ENCODE results near the gene ACSL3.

ACSL3 gene

GRCh38 chr2:222944552-222944951, 83.7 kb downstream of the ACSL3 start:
- no peaks in the 10 kb centered on the region for H3K4me1 ChIP-seq (ENCODE audit: control extremely low read depth in 1 of 4, control insufficient read depth in 4 of 4, insufficient read depth in 4 of 4, low read length in 3 of 4)
- H3K4me3 ChIP-seq (ENCODE audit: control insufficient read depth in 1 of 7, extremely low read depth in 1 of 7, insufficient read depth in 4 of 7, low read depth in 2 of 7, low read length in 6 of 7): no peak overlapping the region

GRCh38 chr2:222944971-222945740, 84.3 kb downstream of the ACSL3 start:
- Histone ChIP-seq H3K27me3 (replicated peaks in 2 of 5; ENCODE audit: control insufficient read depth in 4 of 5, insufficient read depth in 5 of 5, low read length in 4 of 5) (no peaks in the 10 kb centered on the region), H3K9me3 (ENCODE audit: control extremely low read depth in 1 of 5, control insufficient read depth in 4 of 5, insufficient read depth in 2 of 5, low read depth in 1 of 5, low read length in 4 of 5) (no peaks in the 10 kb centered on the region), H3K36me3 (ENCODE audit: control insufficient read depth in 4 of 4, insufficient read depth in 4 of 4, low read length in 3 of 4) (peaks cover 3 to 8% (median 6%) of the 10 kb centered on the region in 4 experiments), H3K4me3 (ENCODE audit: control insufficient read depth in 1 of 7, extremely low read depth in 1 of 7, insufficient read depth in 4 of 7, low read depth in 2 of 7, low read length in 6 of 7) (no peak overlapping the region), H3K27ac (ENCODE audit: insufficient read depth in 1 of 2, low read depth in 1 of 2, low read length in 2 of 2, poor library complexity in 1 of 2, severe bottlenecking in 2 of 2) (no peak overlapping the region), H3K4me1 (ENCODE audit: control extremely low read depth in 1 of 4, control insufficient read depth in 4 of 4, insufficient read depth in 4 of 4, low read length in 3 of 4) (no peaks in the 10 kb centered on the region)
- no peak for DNase-seq
- POLR2A ChIA-PET: no interaction called here
- CTCF ChIA-PET: interaction anchor here (0.6 kb wide), 1 partner anchor 250 kb away, joined by 3 read pairs; no protein-coding TSS in a partner anchor
- WGBS (ENCODE audit: insufficient coverage): 95% methylated on average over 3 of the region's 5 CpGs

More at GRCh38 chr2:222944552-222944951, 83.7 kb downstream of the ACSL3 start:
- CTCF ChIA-PET: interaction anchor here (0.6 kb wide), 1 partner anchor 249 kb away, joined by 3 read pairs; no protein-coding TSS in a partner anchor
- DNase-seq: no peak
- H3K27me3 ChIP-seq (replicated peaks in 2 of 5; ENCODE audit: control insufficient read depth in 4 of 5, insufficient read depth in 5 of 5, low read length in 4 of 5): no peaks in the 10 kb centered on the region
- POLR2A ChIA-PET: no interaction called here
- H3K9me3 ChIP-seq (ENCODE audit: control extremely low read depth in 1 of 5, control insufficient read depth in 4 of 5, insufficient read depth in 2 of 5, low read depth in 1 of 5, low read length in 4 of 5): no peaks in the 10 kb centered on the region
- no peak overlapping the region for H3K27ac ChIP-seq (ENCODE audit: insufficient read depth in 1 of 2, low read depth in 1 of 2, low read length in 2 of 2, poor library complexity in 1 of 2, severe bottlenecking in 2 of 2)
- peaks cover 4 to 11% (median 9%) of the 10 kb centered on the region in 4 experiments for H3K36me3 ChIP-seq (ENCODE audit: control insufficient read depth in 4 of 4, insufficient read depth in 4 of 4, low read length in 3 of 4)
- WGBS (ENCODE audit: insufficient coverage): no CpG with 5 or more reads among the region's 1 CpG

- H3K27me3 ChIP-seq (replicated peaks in 2 of 5; ENCODE audit: control insufficient read depth in 4 of 5, insufficient read depth in 5 of 5, low read length in 4 of 5): peaks cover 0 to under 1% (median 0%) of the 10 kb centered on the region in 5 experiments
- no peaks in the 10 kb centered on the region for H3K9me3 ChIP-seq (ENCODE audit: control extremely low read depth in 1 of 5, control insufficient read depth in 4 of 5, insufficient read depth in 2 of 5, low read depth in 1 of 5, low read length in 4 of 5)
- ChIA-PET CTCF (no interaction called here), POLR2A (no interaction called here)
- no peak overlapping the region for H3K27ac ChIP-seq (ENCODE audit: insufficient read depth in 1 of 2, low read depth in 1 of 2, low read length in 2 of 2, poor library complexity in 1 of 2, severe bottlenecking in 2 of 2)
- no peaks in the 10 kb centered on the region for H3K4me1 ChIP-seq (ENCODE audit: control extremely low read depth in 1 of 4, control insufficient read depth in 4 of 4, insufficient read depth in 4 of 4, low read length in 3 of 4)
- H3K4me3 ChIP-seq (ENCODE audit: control insufficient read depth in 1 of 7, extremely low read depth in 1 of 7, insufficient read depth in 4 of 7, low read depth in 2 of 7, low read length in 6 of 7): no peak overlapping the region
- peaks cover 2 to 7% (median 5%) of the 10 kb centered on the region in 4 experiments for H3K36me3 ChIP-seq (ENCODE audit: control insufficient read depth in 4 of 4, insufficient read depth in 4 of 4, low read length in 3 of 4)
- WGBS (ENCODE audit: insufficient coverage): 80% methylated on average over 7 of the region's 8 CpGs
- no peak for DNase-seq
Measured at GRCh38 chr2:222945887-222946286, 85.1 kb downstream of the ACSL3 start.

- H3K9me3 ChIP-seq (ENCODE audit: control extremely low read depth in 1 of 5, control insufficient read depth in 4 of 5, insufficient read depth in 2 of 5, low read depth in 1 of 5, low read length in 4 of 5): no peaks in the 10 kb centered on the region
- WGBS (ENCODE audit: insufficient coverage): 100% methylated on average over 3 of the region's 7 CpGs
- H3K27ac ChIP-seq (ENCODE audit: insufficient read depth in 1 of 2, low read depth in 1 of 2, low read length in 2 of 2, poor library complexity in 1 of 2, severe bottlenecking in 2 of 2): no peak overlapping the region
- no peak for DNase-seq
- ChIA-PET CTCF (interaction anchor here (2.3 kb wide), 1 partner anchor 13 kb away, joined by 6 read pairs; no protein-coding TSS in a partner anchor), POLR2A (no interaction called here)
- no peaks in the 10 kb centered on the region for H3K4me1 ChIP-seq (ENCODE audit: control extremely low read depth in 1 of 4, control insufficient read depth in 4 of 4, insufficient read depth in 4 of 4, low read length in 3 of 4)
- H3K27me3 ChIP-seq (replicated peaks in 2 of 5; ENCODE audit: control insufficient read depth in 4 of 5, insufficient read depth in 5 of 5, low read length in 4 of 5): peaks cover 0 to 2% (median 0%) of the 10 kb centered on the region in 5 experiments
- H3K36me3 ChIP-seq (ENCODE audit: control insufficient read depth in 4 of 4, insufficient read depth in 4 of 4, low read length in 3 of 4): no peaks in the 10 kb centered on the region
- H3K4me3 ChIP-seq (ENCODE audit: control insufficient read depth in 1 of 7, extremely low read depth in 1 of 7, insufficient read depth in 4 of 7, low read depth in 2 of 7, low read length in 6 of 7): no peak overlapping the region
Measured at GRCh38 chr2:222946700-222947287, 86.0 kb downstream of the ACSL3 start.

GRCh38 chr2:222949073-222949472, 88.2 kb downstream of the ACSL3 start:
- DNase-seq: no peak
- Histone ChIP-seq H3K27ac (ENCODE audit: insufficient read depth in 1 of 2, low read depth in 1 of 2, low read length in 2 of 2, poor library complexity in 1 of 2, severe bottlenecking in 2 of 2) (no peak overlapping the region), H3K4me1 (ENCODE audit: control extremely low read depth in 1 of 4, control insufficient read depth in 4 of 4, insufficient read depth in 4 of 4, low read length in 3 of 4) (no peaks in the 10 kb centered on the region), H3K27me3 (replicated peaks in 2 of 5; ENCODE audit: control insufficient read depth in 4 of 5, insufficient read depth in 5 of 5, low read length in 4 of 5) (peaks cover 0 to 9% (median 3%) of the 10 kb centered on the region in 5 experiments), H3K4me3 (ENCODE audit: control insufficient read depth in 1 of 7, extremely low read depth in 1 of 7, insufficient read depth in 4 of 7, low read depth in 2 of 7, low read length in 6 of 7) (no peak overlapping the region), H3K36me3 (ENCODE audit: control insufficient read depth in 4 of 4, insufficient read depth in 4 of 4, low read length in 3 of 4) (no peaks in the 10 kb centered on the region), H3K9me3 (ENCODE audit: control extremely low read depth in 1 of 5, control insufficient read depth in 4 of 5, insufficient read depth in 2 of 5, low read depth in 1 of 5, low read length in 4 of 5) (no peaks in the 10 kb centered on the region)
- ChIA-PET CTCF (interaction anchor here (2.3 kb wide), 1 partner anchor 15 kb away, joined by 6 read pairs; no protein-coding TSS in a partner anchor), POLR2A (no interaction called here)
- WGBS (ENCODE audit: insufficient coverage): 80% methylated on average over 1 of the region's 1 CpG

GRCh38 chr2:222949690-222950323, 89.0 kb downstream of the ACSL3 start:
- ChIA-PET CTCF (no interaction called here), POLR2A (no interaction called here)
- Histone ChIP-seq H3K36me3 (ENCODE audit: control insufficient read depth in 4 of 4, insufficient read depth in 4 of 4, low read length in 3 of 4) (no peaks in the 10 kb centered on the region), H3K9me3 (ENCODE audit: control extremely low read depth in 1 of 5, control insufficient read depth in 4 of 5, insufficient read depth in 2 of 5, low read depth in 1 of 5, low read length in 4 of 5) (no peaks in the 10 kb centered on the region), H3K4me3 (ENCODE audit: control insufficient read depth in 1 of 7, extremely low read depth in 1 of 7, insufficient read depth in 4 of 7, low read depth in 2 of 7, low read length in 6 of 7) (no peak overlapping the region), H3K4me1 (ENCODE audit: control extremely low read depth in 1 of 4, control insufficient read depth in 4 of 4, insufficient read depth in 4 of 4, low read length in 3 of 4) (no peaks in the 10 kb centered on the region), H3K27me3 (replicated peaks in 2 of 5; ENCODE audit: control insufficient read depth in 4 of 5, insufficient read depth in 5 of 5, low read length in 4 of 5) (peaks cover 0 to 14% (median 3%) of the 10 kb centered on the region in 5 experiments), H3K27ac (ENCODE audit: insufficient read depth in 1 of 2, low read depth in 1 of 2, low read length in 2 of 2, poor library complexity in 1 of 2, severe bottlenecking in 2 of 2) (no peak overlapping the region)
- WGBS (ENCODE audit: insufficient coverage): 100% methylated on average over 2 of the region's 3 CpGs
- DNase-seq: no peak

Data from common myeloid progenitor, CD34-positive (primary cell).